Dermis microvascular lymphatic vessel endothelial cell (primary cell): Measurements from ENCODE around the gene APOL4. TPM values are rescaled to one million over a fixed set of nuclear protein-coding genes. Genes with fewer than 3 reads are reported as not detected.
"Not testable (repeated sequence)": the region's sequence is repeated elsewhere in the genome, so short reads cannot be mapped to it uniquely, and the experiment has no call there.

Source experiments
- DNase-seq, 2 donors: peaks; one replicate each; pipeline versions ENCODE4 v3.0.0 to v3.0.0-alpha.2; 2010; ENCODE audit warnings: low read depth in 2 of 2
- total RNA-seq: library from RNA; depleted of rRNA; stranded (reverse); fragments of >200 nt; gene quantifications from 2 replicates; pipeline ENCODE4 v1.2.1, GENCODE V29; 2014

The APOL4 gene
- total RNA-seq, 1 donor from 2014 or later: 3.6 TPM

- DNase-seq: no peak
Measured at GRCh38 chr22:36154423-36154945, 47.1 kb downstream of the APOL4 start.

- no peak for DNase-seq
Measured at GRCh38 chr22:36153501-36154422, 47.8 kb downstream of the APOL4 start.

GRCh38 chr22:36152821-36153220, 48.8 kb downstream of the APOL4 start:
- not testable (repeated sequence) for DNase-seq

- DNase-seq: no peak
Measured at GRCh38 chr22:36152088-36152487, 49.5 kb downstream of the APOL4 start.

- no peak for DNase-seq
Measured at GRCh38 chr22:36151006-36151595, 50.5 kb downstream of the APOL4 start.

DNA sequence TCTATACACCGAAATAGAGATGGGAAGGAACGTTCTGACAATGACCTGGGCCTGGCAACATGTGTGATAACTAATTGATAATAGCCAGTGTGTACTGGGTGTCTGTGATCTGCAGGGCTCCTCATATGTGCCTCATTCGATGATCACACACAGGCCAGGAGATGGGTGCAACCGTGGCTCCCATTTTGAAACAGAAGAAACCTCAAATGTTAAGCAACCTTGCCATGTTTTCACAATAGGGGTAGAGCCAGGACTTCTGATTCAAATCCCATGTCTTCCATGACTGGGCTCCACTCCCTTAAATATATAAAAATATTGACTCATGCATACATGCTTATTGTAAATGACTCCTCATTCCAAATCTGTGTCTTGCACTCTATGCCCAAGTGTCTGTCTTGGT, 52.2 kb downstream of the APOL4 start:
- no peak for DNase-seq

DNA sequence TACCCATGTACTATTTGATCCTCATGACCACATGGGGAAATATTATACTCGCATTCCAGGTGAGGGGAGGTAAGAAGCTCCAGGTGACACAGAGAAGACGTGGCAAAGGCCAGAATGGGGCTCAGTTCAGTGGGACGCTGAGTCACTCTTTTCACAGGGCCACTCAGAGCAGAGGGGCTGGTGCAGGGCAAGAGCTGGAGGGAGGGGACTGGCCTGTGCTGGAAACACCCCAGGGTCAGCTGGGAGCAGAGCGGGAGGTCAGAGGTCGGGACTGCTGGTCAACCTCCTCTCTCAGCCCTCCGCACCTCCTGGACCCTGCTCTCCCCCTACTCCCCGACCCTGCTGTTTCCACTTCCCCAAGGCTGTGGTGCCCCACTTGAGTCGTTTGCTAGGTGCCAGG, 53.2 kb downstream of the APOL4 start:
- no peak for DNase-seq

DNA sequence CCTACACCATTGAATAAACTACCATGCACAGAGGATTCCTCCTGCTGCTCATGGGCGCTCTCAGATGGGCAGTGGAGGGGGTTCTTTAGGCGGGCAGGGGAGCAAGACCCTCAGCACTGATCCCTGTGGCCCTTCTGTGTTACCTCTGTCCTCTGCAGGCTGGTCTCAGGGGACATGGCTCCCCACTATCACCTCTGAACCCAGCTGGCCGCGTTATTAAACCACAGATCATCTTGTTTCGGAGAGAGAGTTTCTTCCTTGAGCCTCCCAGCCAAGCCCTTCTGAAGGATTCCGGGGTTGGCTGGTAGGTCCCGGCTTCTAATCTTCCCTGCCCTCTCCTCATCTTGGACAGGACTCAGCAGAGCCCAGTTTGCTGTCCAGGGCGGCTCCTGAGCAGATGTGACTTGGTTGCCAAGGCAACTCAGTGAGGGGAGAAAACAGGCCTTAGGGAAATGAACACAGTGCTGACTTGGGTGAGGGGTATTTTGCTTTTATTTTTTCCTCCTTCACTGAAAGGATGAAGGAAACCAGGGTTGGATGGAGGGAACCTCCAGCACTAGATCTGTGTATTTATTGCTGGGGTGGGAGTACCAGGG, 54.3 kb downstream of the APOL4 start:
- DNase-seq: no peak

DNA sequence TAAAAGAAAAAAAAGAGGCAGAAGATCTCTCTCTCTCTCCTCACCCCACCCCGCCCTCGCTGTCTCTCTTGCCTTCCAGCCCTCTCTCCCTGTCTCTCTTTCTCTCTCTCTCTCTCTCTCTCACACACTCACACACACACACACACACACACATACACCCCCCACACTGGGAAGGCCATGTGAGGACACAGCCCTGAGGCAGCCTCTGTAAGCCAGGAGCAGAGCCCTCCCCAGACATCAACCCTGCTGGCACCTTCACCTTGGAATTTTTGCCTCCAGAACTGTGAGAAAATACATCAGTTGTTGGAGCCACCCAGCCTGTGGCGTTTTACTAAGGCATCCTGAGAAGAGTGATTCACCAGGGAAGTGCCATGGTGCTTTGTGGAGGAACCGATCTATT, 55.7 kb downstream of the APOL4 start:
- no peak for DNase-seq

DNA sequence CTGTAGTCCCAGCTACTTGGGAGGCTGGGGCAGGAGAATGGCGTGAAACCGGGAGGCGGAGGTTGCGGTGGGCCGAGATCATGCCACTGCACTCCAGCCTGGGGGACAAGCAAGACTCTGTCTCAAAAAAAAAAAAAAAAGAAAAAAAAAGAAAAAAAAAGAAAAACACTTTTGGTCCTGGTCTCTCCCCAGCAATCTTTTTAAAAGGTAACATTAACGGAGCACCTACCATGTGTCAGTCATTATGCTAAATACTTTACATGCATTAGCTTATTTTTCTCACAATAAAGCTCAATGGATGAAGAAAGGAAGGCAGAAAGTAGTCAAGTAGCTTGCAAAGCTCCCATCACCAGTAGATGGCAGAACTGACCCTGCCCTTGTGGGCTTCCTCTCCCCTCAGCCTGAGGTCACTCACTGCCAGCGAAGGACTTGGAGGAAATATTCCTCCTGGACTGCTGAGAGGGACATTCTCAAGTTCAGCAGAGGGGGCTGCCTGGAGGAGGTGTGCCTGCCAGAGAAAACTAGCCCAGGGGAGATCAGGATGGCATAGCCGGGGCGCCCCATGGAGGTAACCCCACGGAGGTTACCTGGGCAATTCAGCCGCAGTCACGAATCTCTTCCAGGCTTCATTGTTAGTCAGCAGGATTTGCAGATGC, 56.6 kb downstream of the APOL4 start:
- peak; percentile 22 to 71 for DNase-seq

- DNase-seq: no peak
Measured at GRCh38 chr22:36143956-36144355, 57.7 kb downstream of the APOL4 start.

DNA sequence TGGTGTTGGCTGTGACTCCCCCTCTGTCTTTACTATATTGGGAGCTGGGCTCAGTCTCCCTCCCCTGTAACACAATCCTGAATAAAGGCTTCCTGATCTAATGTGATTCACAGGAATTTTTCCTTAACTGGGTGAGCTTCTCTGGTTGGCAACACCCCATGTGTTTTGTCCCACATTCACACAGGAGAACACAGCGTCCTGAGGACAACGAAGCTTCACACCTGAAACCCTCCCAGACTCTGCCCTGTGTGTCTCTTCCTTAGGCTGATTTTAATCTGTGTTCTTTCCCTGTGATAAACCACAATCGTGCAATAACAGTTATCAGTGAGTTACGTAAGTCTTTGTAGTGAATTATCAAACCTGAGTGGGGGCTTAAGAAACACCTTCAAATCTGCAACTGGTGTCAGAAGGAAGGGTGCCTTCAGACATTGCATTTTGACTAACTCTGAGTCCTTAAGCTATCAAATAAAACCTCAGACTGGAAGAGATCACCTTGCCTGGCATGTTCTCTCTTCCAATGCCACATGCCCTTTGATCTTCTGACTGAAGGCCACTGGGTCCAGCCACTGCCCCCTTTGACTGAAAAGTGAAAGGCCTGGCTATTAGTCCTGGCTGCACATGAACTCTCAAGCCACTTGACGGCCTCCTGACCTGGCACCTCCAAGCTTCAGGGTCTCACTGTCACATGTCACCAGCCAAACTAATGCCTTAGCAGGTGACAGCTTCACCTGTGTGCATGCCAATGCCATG, 58.4 kb downstream of the APOL4 start:
- DNase-seq: no peak

DNA sequence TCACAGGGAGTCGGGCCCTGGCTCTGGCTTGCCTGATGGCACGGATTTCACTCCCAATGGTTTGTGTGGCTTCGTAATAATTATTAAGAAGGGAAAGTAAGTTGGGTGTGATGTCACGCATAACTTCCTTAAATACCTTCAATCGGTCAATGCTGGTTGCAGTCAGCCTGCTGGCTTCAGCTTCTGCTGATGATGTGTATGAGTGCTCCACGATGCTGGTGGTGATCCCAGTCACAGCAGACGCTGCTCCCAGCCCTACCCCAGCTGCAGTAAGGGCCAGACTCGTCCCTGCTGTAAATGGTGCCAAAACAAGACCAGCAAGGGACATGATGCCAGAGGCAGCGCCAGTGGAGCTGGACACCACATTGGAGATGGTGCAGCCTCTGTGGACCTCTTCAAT, 60.1 kb downstream of the APOL4 start:
- no peak for DNase-seq

Other genes with a start within 250 kb of the APOL4 start
- gene RBFOX2, start 173.0 kb downstream of the APOL4 start, total RNA-seq: 95.8 and 99.2 TPM in 2 replicates
- 118 and 218 TPM in 2 replicates for gene APOL3, start 41.1 kb downstream of the APOL4 start, total RNA-seq
- 37.9 and 62.1 TPM in 2 replicates for gene APOL2, start 37.7 kb upstream of the APOL4 start, total RNA-seq
- 4.9 and 8.0 TPM in 2 replicates for gene APOL1, start 51.3 kb upstream of the APOL4 start, total RNA-seq
- 455 and 480 TPM in 2 replicates for gene MYH9, start 186.2 kb upstream of the APOL4 start, total RNA-seq